GM19238 (cell line): ENCODE results near the gene CCT6B.
"Not testable (repeated sequence)": the region's sequence is repeated elsewhere in the genome, so short reads cannot be mapped to it uniquely, and the experiment has no call there.

ENCODE experiments used
- DNase-seq: peaks from one replicate; pipeline ENCODE4 v3.0.0; 2011; ENCODE audit warnings: low spot score; ENCODE audit not compliant: insufficient read length

The CCT6B gene

GRCh38 chr17:34961093-34961911, at the start of gene CCT6B, which contains the start of gene ZNF830:
Gene CCT6B, minus strand, starts transcription at chr17:34961460. Its CDS starts 67 bp downstream, at chr17:34961393.
Gene ZNF830, plus strand, starts transcription at chr17:34961540. Its CDS starts 27 bp downstream, at chr17:34961567.
- peak; percentile 85 for DNase-seq

DNA sequence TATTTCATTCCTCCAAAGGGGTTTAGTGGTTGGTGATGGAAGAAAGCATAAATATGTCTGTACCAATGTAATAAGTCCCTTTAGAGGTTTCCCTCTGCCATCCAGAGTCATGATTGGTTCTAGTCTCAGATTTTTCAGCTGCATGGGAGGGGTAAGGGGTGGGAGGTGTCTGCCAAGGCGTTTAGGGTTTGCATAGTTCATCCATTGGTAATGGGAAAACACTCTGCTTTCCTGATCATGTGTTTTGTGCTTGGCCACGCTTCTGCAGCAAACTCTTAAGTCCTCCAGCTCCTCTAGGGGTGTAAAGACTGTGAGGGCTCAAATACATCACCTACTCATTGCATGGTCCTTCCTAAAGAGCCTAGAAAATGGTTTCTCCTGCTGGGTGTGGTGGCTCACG, 48.8 kb upstream of the CCT6B start:
- no peak for DNase-seq

DNA sequence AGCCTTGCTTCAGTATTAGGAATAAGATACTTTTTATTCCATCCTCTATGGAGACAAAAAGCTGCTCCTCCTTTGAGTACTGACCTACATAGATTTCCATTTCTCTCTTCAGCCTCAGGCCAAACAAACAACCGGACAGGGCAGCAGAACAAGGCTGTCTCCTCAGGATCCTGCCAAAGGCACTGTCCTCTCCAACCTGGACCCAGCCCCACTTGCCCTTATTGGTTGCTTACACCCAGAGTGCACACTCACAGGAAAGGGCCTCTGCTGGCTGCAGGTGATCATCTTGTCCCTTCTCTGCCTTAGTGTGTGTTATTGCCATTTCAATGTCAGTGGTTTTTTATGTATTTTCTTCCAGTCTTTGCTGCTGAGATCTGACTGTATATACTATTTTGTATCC, 45.7 kb upstream of the CCT6B start:
- no peak for DNase-seq

DNA sequence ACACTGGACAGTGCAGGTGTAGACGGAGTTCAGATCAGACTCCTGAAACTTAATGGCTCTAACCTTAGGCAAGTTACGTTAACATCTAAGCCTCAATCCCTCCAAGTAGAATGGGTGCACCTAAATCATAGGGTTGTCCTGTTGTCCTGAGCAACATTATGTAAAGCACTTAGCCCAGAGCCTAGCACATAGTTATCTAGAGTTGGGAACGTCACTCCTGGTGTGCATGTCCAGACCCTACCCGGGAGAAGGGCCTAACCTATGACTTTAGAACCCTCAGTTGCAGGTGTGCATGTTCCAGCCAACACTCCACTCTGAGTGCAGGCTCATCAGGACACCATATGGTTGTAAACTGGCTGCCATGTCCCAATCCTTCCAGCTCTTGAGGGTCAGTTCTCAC, 45.1 kb upstream of the CCT6B start:
- DNase-seq, result no peak

GRCh38 chr17:35003778-35004177, 42.5 kb upstream of the CCT6B start:
- no peak for DNase-seq

DNA sequence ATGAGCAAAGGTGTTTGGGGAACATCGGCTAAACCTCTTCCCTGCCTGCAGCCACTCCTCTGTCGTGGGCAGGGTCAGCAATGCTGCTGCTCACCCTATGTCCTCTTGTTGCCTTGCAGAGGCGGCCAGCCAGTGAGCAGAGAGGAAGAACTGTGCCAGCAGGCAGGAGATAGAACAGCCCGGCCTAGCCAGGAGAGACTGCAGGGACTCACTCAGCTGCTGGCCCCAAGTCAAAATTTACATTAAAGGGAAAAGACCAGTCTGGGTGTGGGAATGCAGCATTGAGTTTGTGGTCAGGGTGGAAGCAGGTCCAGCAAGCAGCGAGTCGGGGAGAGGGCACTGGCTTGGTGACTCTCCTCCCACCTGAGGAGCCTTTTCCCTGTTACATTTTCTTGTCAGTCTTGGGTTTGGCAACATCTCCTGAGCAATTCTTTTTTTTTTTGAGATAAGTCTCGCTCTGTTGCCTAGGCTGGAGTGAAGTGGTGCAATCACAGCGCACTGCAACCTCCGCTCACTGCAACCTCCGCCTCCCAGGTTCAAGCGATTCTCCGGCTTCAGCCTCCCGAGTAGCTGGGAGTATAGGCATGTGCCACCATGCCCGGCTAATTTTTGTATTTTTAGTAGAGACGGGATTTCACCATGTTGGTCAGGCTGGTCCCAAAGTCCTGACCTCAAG, 41.8 kb upstream of the CCT6B start:
- no peak for DNase-seq

- DNase-seq, result no peak
These were observed 40.3 kb upstream of the CCT6B start for GRCh38 chr17:35001549-35001948.

DNA sequence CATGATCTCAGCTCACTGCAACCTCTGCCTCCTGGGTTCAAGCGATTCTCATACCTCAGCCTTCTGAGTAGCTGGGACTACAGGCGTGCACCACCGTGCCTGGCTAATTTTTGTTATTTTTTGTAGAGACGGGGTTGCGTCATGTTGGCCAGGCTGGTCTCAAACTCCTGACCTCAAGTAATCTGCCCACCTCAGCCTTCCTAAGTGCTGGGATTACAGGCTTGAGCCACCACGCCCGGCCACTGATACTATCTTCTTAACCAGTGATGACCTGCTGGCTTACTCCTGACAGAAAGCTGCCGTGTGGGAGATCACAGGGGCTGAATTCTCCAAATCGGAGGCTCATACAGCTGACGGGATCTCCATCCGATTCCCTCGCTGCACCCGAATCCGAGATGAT, 39.7 kb upstream of the CCT6B start:
- not testable (repeated sequence) for DNase-seq

DNA sequence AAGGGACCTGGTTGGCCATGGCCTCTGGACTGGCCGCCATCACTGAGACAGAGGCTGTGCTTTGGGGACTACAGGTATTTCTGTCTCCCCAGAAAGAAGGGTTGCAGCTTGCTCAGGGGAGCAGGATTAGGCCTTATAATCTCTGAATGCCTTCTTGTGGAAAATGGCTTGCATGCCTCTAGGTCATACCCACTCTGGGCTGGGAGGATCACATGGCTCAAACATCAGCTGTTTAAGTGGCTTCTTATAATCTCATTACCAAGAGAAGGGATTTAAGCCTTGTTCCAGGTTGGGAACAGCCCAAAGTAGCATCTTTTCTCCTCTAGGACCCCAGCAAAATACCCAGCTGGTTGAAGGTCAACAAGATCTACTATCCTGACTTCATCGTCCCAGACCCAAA, 38.2 kb upstream of the CCT6B start:
- DNase-seq, result no peak

DNA sequence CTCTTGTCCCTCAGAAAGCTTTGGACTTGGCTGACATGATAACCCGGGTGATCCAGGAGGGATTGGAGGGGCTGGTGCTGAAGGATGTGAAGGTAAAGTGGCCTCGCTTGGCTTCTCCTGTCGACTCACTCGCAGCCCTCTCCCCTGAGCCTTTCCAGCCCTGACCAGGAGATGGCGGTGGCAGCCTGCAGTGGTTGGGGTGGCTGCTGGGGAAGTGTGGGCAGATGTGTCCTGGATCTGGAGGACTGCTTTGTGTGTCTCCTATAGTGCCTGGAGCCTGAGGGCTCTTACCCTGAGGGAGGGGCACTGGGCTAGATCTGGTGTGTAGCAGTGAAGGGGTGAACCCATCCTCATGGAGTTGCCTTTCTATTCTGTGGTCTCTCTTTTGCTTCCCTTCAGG, 36.9 kb upstream of the CCT6B start:
- peak; percentile 87 for DNase-seq

- DNase-seq, result no peak
These were observed 36.1 kb upstream of the CCT6B start for GRCh38 chr17:34997355-34997862.

DNA sequence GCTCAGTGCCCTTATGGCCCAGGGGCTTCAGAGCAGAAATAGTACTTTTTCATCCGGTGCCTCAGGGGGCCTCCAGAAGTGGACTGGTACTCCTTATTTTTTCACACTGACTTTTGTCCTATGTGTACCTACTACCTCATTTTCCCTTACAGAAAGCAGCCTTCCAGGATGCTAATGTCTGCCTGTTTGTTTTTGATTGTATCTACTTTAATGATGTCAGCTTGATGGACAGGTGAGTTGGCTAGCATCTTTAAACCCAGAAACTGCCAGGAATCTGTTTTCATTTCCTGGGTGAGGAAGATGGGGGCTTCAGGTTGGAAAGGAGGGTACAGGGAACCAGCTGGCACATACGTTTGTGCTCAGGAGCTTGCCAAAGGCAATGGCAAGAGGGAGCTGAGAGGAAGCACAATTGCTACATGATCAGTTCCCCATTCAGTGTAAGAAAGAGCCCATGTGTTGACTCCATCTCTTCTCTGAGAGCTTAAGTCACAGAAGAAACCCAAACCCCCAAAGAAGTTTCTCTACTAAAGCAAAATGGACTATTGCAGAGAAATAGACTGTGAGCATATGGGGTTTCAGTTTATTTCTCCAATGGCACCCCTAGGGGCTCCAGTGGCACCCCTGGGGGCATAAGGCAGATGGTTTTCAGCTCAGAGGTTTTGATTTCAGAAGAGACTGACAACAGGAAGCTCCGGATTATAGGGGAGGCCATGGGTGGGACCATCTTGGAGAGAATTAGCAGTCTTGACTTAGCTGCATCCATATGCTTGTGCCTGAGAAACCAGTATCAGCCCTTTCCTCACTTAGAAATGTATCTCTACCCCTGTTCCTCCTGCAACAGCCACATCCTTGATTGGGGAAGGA, 35.4 kb upstream of the CCT6B start:
- no peak for DNase-seq

DNA sequence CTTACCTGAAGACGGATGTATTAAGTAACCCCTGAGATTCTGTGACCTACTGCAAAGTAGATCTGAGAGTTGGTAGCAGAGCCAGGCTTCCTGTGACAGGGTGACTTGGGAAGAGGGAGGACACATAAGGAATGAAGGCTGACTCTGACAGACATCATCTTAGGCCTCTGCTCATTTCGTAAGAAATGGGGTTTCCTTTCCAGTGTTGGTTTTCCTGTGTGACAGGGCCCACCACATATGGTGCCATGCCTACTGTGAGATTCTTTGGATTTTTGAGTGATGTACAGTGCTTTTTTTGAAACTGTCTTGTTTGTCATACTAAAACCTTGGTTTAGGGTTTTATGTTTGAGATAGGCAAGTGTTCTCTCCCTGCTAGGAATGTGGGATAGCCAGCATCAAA, 31.8 kb upstream of the CCT6B start:
- no peak for DNase-seq

GRCh38 chr17:34991606-34992005, 30.3 kb upstream of the CCT6B start:
- no peak for DNase-seq

DNA sequence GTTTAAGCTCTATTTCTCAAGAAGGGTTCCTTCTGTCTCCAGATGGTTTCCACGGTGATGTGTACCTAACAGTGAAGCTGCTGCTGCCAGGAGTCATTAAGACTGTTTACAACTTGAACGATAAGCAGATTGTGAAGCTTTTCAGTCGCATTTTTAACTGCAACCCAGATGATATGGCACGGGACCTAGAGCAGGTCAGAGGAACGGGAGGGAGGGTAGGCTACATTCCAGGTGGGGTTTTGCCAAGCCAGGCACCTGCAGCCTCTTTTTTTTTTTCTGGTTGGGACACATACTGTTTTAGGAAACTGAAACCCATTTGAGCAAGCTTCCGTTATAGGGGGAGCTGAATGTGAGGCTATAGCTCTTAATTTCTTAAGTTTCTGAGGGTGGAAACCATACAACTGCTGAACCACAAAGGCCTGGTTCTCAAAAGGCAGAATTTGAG, 29.7 kb upstream of the CCT6B start:
- no peak for DNase-seq

GRCh38 chr17:34989473-34989872, 28.2 kb upstream of the CCT6B start:
- no peak for DNase-seq

GRCh38 chr17:34988644-34989043, 27.4 kb upstream of the CCT6B start:
- DNase-seq, result no peak

DNA sequence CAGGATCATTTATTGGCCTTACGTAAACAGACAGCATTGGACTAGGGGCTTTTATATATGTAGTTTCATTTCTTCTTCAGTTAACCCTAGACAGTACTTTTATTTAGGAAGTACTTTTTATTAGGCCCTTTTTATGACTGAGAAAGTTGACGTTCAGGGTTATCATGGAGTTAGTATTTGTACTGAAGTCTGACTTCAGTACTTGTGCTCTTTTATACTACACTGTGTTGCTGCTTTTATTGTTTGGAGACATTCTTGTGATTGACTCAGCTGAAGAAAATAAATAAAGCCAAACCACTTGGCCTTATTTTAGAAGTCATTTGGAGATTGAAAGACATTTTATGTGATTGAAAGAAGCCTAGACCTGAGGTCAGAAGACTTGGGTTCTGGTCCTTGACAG, 26.0 kb upstream of the CCT6B start:
- DNase-seq, result no peak

DNA sequence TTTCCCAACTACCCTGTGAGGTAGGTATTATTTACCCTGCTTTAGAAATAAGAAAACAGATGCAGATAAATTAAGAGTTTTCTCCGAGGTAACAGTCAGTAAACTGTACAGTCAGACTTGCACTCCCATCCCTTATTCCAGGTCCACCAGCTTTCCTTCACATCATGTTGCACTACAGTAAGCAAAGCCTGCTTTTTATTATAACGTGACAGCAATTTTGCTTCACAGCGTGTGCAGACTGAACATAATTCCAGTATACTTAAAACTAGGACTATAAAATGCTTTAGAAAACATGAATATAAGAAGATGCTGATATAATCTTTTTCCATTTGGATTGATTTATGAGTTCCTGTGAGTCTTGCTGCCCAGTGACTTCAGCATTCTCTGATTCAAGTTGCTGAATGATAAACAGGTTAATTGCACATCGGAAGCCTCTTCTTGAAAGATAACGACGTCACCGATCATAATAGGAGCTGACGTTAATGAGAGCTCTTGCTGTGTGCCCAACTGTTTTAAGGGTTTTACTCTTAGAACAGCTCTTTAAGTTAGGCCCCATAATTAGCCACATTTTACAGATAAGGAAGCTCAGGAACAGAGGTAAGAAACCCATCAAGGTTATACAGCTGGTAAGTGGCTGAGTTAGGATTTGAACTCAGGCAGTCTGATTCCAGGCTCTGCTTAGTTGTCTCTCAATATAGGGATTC, 20.4 kb upstream of the CCT6B start:
- no peak for DNase-seq

- peak; percentile 86 for DNase-seq
These were observed 19.6 kb upstream of the CCT6B start for GRCh38 chr17:34980681-34981537.
